Activated T-helper 9 cell treated with anti-CD3 and anti-CD28 coated beads, Interleukin-2, amount 50 U/mL, for 16 hours (primary cell): ENCODE data around the gene KIF14.
"Not testable (repeated sequence)": the region's sequence is repeated elsewhere in the genome, so short reads cannot be mapped to it uniquely, and the experiment has no call there.

Experiments used
- DNase-seq: peaks from one replicate; pipeline ENCODE4 v3.0.0-alpha.2; 2020; ENCODE audit warnings: low read depth

Gene KIF14

GRCh38 chr1:200538179-200538578, 82.4 kb downstream of the KIF14 start:
- DNase-seq, result no peak

DNA sequence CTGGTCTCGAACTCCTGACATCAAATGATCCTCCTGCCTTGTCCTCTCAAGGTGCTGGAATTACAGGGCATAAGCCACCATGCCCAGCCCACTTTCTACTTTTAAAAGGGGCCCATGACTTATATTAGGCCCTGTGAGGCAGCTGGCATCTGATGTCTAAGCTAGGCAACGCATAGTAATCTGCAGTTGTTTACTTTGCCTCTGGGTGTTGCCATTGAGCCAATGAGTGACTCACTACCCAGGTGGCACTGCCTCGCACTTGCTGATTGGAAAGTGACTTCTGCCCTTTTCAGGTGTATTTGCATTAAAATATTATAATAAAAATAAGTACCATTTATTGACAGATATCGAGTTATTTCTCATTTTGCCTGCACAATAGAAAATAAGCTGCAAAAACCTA, 84.9 kb downstream of the KIF14 start:
- DNase-seq, result no peak

DNA sequence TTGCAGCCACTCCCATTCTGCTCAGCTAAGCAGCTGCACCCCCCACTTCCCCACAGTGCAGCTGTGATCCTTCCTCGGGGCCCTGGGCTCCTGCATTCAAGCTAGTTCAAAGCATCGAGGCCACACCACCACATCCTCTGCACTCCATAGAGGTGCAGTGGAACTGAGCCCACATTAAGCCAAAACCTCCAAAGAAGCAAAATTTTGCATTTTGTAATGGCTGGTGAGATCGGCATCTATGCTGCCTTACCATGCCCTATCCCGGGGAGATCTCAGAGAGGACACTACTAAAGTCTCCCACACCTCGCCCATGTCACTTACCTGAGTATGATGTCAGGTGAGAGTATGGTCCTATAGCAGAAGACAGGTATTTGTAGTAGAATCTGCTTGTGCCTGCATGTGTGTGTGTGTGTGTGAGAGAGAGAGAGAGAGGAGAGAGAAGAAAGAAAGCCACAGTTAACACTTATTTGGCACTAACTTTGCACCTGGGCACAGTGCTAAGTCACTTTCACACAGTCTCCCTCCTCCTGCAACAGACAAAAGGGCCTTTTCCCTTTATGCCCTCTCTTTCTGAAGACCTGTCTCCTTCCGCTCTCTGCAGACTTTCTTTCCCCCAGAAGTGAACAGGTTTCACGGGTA, 89.8 kb downstream of the KIF14 start:
- DNase-seq, result no peak

GRCh38 chr1:200528858-200529606, 91.5 kb downstream of the KIF14 start:
- DNase-seq, result no peak

- no peak for DNase-seq
Observed at GRCh38 chr1:200527670-200528069, 92.9 kb downstream of the KIF14 start.

- DNase-seq, result no peak
Observed at GRCh38 chr1:200526709-200527612, 93.6 kb downstream of the KIF14 start.

DNA sequence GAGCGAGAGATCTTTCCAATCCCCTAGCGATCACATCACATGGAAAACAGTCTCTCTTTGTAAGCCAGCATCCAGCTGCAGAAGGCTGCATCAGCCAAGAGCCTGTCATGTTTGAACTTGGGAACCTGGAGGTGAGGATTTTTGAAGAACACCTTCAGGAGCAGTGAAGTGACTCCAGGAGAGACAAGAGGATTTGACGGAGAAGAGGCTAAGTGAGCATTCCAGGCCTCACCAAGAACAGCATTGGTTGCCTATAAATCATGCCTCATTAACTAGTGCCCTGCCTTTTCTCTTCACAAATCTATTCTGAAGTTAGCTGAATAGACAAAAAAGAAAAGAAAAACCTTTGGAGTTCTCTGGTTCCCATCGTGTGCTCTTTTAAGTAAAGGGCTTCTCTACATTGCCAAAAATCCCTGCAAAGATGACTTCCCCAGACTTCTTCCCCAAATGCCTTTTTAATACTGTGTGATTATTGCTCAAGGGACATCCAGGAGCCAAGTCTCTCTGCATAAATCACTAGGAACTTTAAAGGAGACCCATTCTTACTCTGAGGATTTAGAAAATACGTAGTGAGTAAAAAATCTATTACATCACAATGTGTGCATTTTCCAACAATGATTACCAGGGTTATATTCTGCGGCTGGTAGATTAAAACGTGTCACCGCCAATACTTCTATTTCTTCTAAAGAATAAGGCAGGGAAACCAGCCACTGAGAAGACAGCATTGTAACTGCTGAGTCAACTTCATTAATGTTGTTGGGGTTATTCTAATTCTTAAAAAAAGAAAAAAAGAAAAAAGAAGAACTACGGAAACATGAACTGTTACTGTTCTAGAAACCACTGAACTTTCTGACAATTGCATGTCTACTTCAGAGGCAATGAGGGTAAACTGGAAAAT, 95.2 kb downstream of the KIF14 start:
- no peak for DNase-seq

DNA sequence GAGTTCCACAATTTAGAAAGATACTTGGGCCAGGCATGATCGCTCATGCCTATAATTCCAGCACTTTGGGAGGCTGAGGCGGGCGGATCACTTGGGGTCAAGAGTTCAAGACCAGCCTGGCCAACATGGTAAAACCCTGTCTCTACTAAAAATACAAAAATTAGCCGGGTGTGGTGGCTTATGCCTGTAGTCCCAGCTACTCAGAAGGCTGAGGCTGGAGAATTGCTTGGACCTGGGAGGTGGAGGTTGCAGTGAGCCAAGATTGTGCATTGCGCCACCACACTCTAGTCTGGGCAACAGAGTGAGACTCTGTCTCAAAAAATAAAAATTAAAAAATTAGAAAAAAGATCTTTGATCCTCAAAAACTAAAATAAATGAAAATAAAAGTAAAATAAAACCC, 96.0 kb downstream of the KIF14 start:
- DNase-seq, result not testable (repeated sequence)

DNA sequence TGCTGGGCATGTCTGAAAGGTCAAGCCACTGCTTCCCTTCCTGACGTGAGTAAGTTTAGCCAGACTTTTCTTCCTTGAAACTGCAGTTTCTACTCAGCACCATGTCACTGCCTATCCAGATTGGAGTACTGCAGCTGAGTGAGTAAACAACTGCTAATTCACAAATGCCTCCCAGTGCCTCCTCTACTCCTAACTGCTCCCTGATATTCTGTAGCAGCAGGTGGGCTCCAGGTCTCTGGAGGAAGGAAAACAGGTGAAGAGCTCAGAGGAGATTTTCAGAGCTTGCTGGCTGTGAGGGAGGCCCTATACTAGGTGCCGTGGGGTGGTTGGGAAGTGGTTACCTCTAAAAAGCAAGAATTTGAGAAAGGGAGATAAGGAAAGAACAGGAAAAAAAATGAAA, 96.5 kb downstream of the KIF14 start:
- no peak for DNase-seq

GRCh38 chr1:200520735-200521134, 99.8 kb downstream of the KIF14 start:
- DNase-seq, result no peak

GRCh38 chr1:200518524-200518923, 102.0 kb downstream of the KIF14 start:
- no peak for DNase-seq

- DNase-seq, result no peak
Observed at GRCh38 chr1:200512191-200512590, 108.4 kb downstream of the KIF14 start.

GRCh38 chr1:200510228-200510623, 110.3 kb downstream of the KIF14 start:
- peak; percentile 43 for DNase-seq

DNA sequence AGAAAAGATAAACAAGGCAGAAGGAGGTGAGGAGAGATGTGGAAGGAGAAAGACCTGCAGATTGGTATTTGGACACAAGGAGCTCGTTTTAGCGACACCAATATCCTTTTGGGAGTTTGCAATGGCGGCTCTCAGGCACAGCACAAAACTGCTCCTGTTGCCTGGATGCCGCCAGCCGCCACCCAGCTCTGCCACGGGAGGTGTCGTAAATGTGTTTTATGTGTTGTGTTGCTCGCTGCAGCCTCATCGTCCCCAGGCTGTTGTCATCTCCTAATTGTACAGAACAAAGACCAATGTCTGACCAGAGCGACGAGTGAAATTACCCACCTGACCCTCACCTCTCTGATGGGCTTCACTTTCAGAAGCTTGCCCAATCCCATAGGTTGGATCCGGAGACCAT, 114.1 kb downstream of the KIF14 start:
- DNase-seq, result no peak

DNA sequence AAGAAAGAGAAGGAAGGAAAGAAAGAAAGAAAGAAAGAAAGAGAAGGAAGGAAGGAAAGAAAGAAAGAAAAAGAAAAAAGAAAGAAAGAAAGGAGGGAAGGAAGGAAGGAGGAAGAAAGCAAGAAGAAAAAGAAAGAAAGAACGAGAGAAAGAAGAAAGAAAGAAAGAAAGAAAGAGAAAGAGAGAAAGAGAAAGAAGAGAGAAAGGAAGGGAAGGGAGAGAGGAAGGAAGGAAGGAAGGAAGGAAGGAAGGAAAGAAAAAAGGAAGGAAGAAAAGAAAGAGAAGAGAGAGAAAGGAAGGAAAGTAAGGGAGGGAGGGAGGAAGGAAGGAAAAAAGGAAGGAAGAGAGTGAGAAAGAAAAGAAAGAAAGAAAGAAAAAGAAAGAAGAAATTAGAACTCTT, 115.3 kb downstream of the KIF14 start:
- no peak for DNase-seq
